SK-N-SH (cell line): ENCODE measurements around the gene HYCC2. TPM values are rescaled to one million over a fixed set of nuclear protein-coding genes. Genes with fewer than 3 reads are reported as not detected.
A peak's percentile ranks its signal among the peaks of the same experiment; 100 is the strongest.

ENCODE experiments used
- CTCF ChIA-PET: fragments of 300-600, 350-600 bp; formaldehyde crosslinking; extraction: SDS; loops from one replicate; lab custom pipeline; 2021; lab: Yijun Ruan, JAX
- POLR2A ChIA-PET: fragments of 350-600 bp; sonication (Branson Sonifier 250); formaldehyde crosslinking; extraction: SDS; loops from one replicate; lab custom pipeline; 2020; ENCODE audit warnings: antibody characterized with exemption, inconsistent platforms; lab: Yijun Ruan, JAX
- DNase-seq: peaks from one replicate; pipeline ENCODE4 v3.0.0; 2012
- H2AFZ ChIP-seq: fragments of 200-600 bp; sonication (generic); 2 replicates; pipeline ENCODE4 v1.8.1; 2016; ENCODE audit warnings: antibody characterized with exemption, mild to moderate bottlenecking, low read depth
- H3F3A ChIP-seq: fragments of 200-600 bp; sonication (generic); replicated peaks from 2 replicates; pipeline ENCODE3; 2016; ENCODE audit warnings: antibody characterized with exemption, mild to moderate bottlenecking; ENCODE audit not compliant: insufficient read depth
- H3K27ac ChIP-seq, 2 experiments: fragments of 200-500 bp in 1 of 2; fragments of 200-600 bp in 1 of 2; sonication (Bioruptor generic) in 1 of 2; sonication (generic), shearing (Covaris generic) in 1 of 2; 2 replicates each; pipeline versions ENCODE4 v1.5.1 to v1.6.1; 2014 to 2016; ENCODE audit warnings: low read depth in 2 of 2, inconsistent platforms in 1 of 2, low read length in 1 of 2, mild to moderate bottlenecking in 1 of 2, mixed read lengths in 1 of 2
- H3K27me3 ChIP-seq: fragments of 200-600 bp; sonication (generic), shearing (Covaris generic); 2 replicates; pipeline ENCODE4 v1.6.1; 2016; ENCODE audit warnings: mixed run types; ENCODE audit not compliant: insufficient read depth
- H3K36me3 ChIP-seq, 2 experiments: fragments of 200-500 bp in 1 of 2; fragments of 200-600 bp in 1 of 2; sonication (Bioruptor generic) in 1 of 2; sonication (generic) in 1 of 2; replicated peaks in 1 of 2; 2 replicates each; pipeline versions ENCODE3 to v1.5.1; 2014 to 2016; ENCODE audit warnings: low read length in 1 of 2, mild to moderate bottlenecking in 1 of 2; ENCODE audit not compliant: insufficient read depth in 2 of 2, control insufficient read depth in 1 of 2
- H3K4me1 ChIP-seq, 2 experiments: fragments of 200-500 bp in 1 of 2; fragments of 200-600 bp in 1 of 2; sonication (Bioruptor generic) in 1 of 2; sonication (generic), shearing (Covaris generic) in 1 of 2; 2 replicates each; pipeline versions ENCODE4 v1.5.1 to v1.6.1; 2014 to 2016; ENCODE audit warnings: low read depth in 1 of 2, low read length in 1 of 2, mixed run types in 1 of 2; ENCODE audit not compliant: insufficient read depth in 2 of 2, control insufficient read depth in 1 of 2
- H3K4me2 ChIP-seq: fragments of 200-600 bp; sonication (generic), shearing (Covaris generic); 2 replicates; pipeline ENCODE4 v1.6.1; 2017; ENCODE audit warnings: mixed run types
- H3K4me3 ChIP-seq, 2 experiments: fragments of 200-500 bp in 1 of 2; fragments of 200-600 bp in 1 of 2; sonication (Bioruptor generic) in 1 of 2; sonication (generic), shearing (Covaris generic) in 1 of 2; 2 replicates each; pipeline versions ENCODE4 v1.5.1 to v1.8.1; 2014 to 2016; ENCODE audit warnings: low read depth in 2 of 2, inconsistent platforms in 1 of 2, low read length in 1 of 2, mild to moderate bottlenecking in 1 of 2, mixed read lengths in 1 of 2, moderate library complexity in 1 of 2
- H3K79me2 ChIP-seq: fragments of 200-600 bp; sonication (generic); 2 replicates; pipeline ENCODE4 v1.8.1; 2017; ENCODE audit warnings: mild to moderate bottlenecking; ENCODE audit not compliant: insufficient read depth
- H3K9ac ChIP-seq: fragments of 200-600 bp; sonication (generic); 2 replicates; pipeline ENCODE4 v1.6.1; 2017; ENCODE audit warnings: mixed run types
- H3K9me2 ChIP-seq: fragments of 200-600 bp; sonication (generic); 2 replicates; pipeline ENCODE4 v1.6.1; 2017; ENCODE audit warnings: mixed run types
- H3K9me3 ChIP-seq: fragments of 200-600 bp; sonication (generic); 2 replicates; pipeline ENCODE4 v1.6.1; 2017; ENCODE audit warnings: mixed run types, mild to moderate bottlenecking, moderate library complexity
- H4K20me1 ChIP-seq: fragments of 200-600 bp; sonication (generic); 2 replicates; pipeline ENCODE4 v1.6.1; 2017; ENCODE audit warnings: mild to moderate bottlenecking, mixed run types; ENCODE audit not compliant: insufficient read depth
- FOXJ3 ChIP-seq: sonication (generic); formaldehyde crosslinking; IDR thresholded peaks from 2 replicates; pipeline ENCODE4 v1.5.1; 2020; ENCODE audit warnings: mild to moderate bottlenecking, missing genetic modification reagents
- MEF2A ChIP-seq: IDR thresholded peaks from 2 replicates; pipeline ENCODE4 v1.4.0; 2012; ENCODE audit warnings: low read depth, borderline replicate concordance
- NFIC ChIP-seq: IDR thresholded peaks from 2 replicates; pipeline ENCODE4 v1.4.0; 2012; ENCODE audit warnings: borderline replicate concordance
- RAD21 ChIP-seq: IDR thresholded peaks from 2 replicates; pipeline ENCODE4 v1.6.1; 2012; ENCODE audit warnings: mild to moderate bottlenecking, low read length
- SIN3A ChIP-seq: IDR thresholded peaks from 2 replicates; pipeline ENCODE4 v1.6.1; 2012; ENCODE audit warnings: low read depth, mild to moderate bottlenecking, low read length, moderate library complexity, borderline replicate concordance
- TCF12 ChIP-seq: IDR thresholded peaks from 2 replicates; pipeline ENCODE4 v1.4.0; 2012
- TEAD4 ChIP-seq: IDR thresholded peaks from 2 replicates; pipeline ENCODE4 v1.4.0; 2012; ENCODE audit warnings: mild to moderate bottlenecking, borderline replicate concordance; ENCODE audit not compliant: insufficient read depth
- whole genome bisulfite sequencing: methylation state at CpG from one replicate; pipeline ENCODE4 v1.1.6; 2017; ENCODE audit warnings: low lambda C conversion rate; 5-methylcytosine and 5-hydroxymethylcytosine counted together
- polyA plus RNA-seq, 3 experiments: library from polyadenylated mRNA; depleted of rRNA; stranded (reverse); fragments of >200 nt; gene quantifications; 2 replicates each; pipeline ENCODE4 v1.2.3, GENCODE V29; 2012
- TF ChIP-seq, protein P1 (sequence below): IDR thresholded peaks from 2 replicates; pipeline ENCODE4 v1.4.0; 2012; ENCODE audit warnings: low read depth, borderline replicate concordance
- TF ChIP-seq, protein P2 (sequence below): IDR thresholded peaks from 2 replicates; pipeline ENCODE4 v1.4.0; 2012; ENCODE audit warnings: low read depth, borderline replicate concordance
- TF ChIP-seq, protein P3 (sequence below): fragments of 200-600 bp; sonication (generic); IDR thresholded peaks from 2 replicates; pipeline ENCODE4 v1.6.1; 2017; ENCODE audit warnings: antibody characterized with exemption, mild to moderate bottlenecking, moderate library complexity

Gene HYCC2
- polyA plus RNA-seq, 1 of the 3 experiments (the other 2 are of a cell fraction) = 1.2 TPM

DNA sequence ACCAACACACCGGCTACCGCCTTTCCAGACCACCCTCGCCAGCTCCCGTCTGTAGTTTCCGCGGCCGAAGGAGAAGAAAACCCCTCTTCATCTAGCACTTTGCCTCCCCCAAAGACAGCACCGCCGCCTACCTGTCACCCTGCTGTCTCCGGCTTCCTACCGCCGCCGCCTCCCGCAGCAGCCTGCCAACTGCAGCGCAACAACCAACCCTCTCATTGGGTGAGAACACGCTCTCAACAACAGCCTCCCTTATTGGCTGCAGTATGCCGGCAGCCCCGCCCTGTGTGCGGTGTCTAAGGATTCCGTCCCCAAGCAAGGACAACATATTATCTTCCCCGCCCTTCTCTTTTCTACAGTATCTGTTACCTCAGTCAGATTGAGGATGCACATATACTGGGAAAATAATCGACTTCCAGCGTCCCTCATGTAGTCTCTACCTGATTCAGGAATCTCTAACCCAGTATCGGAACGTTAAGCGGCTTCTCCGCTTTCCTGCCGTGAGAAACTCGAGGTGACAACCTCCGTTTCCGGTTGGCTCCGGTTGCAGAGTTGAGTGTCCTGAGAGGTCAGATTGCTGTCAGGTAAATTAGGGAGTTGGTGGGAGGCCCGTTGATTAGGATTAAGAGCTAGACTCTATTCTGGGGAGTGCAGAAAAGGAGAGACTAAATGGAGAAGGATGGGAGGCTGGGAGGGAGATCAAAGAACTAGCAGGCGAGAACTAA, at the start of gene HYCC2, which contains the start of gene NDUFB3 (continued):
- TF ChIP-seq, protein P1, sequence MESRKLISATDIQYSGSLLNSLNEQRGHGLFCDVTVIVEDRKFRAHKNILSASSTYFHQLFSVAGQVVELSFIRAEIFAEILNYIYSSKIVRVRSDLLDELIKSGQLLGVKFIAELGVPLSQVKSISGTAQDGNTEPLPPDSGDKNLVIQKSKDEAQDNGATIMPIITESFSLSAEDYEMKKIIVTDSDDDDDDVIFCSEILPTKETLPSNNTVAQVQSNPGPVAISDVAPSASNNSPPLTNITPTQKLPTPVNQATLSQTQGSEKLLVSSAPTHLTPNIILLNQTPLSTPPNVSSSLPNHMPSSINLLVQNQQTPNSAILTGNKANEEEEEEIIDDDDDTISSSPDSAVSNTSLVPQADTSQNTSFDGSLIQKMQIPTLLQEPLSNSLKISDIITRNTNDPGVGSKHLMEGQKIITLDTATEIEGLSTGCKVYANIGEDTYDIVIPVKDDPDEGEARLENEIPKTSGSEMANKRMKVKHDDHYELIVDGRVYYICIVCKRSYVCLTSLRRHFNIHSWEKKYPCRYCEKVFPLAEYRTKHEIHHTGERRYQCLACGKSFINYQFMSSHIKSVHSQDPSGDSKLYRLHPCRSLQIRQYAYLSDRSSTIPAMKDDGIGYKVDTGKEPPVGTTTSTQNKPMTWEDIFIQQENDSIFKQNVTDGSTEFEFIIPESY = no peak
- no peak for TF ChIP-seq TCF12
- peak; percentile 29; the same call in 1 of the 2 replicates for TF ChIP-seq RAD21
- TF ChIP-seq FOXJ3 (CRISPR knock-in tag) = peak; percentile 55; the same call in 1 of the 2 replicates
- TF ChIP-seq, protein P2, sequence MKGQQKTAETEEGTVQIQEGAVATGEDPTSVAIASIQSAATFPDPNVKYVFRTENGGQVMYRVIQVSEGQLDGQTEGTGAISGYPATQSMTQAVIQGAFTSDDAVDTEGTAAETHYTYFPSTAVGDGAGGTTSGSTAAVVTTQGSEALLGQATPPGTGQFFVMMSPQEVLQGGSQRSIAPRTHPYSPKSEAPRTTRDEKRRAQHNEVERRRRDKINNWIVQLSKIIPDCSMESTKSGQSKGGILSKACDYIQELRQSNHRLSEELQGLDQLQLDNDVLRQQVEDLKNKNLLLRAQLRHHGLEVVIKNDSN = no peak
- TF ChIP-seq, protein P3, sequence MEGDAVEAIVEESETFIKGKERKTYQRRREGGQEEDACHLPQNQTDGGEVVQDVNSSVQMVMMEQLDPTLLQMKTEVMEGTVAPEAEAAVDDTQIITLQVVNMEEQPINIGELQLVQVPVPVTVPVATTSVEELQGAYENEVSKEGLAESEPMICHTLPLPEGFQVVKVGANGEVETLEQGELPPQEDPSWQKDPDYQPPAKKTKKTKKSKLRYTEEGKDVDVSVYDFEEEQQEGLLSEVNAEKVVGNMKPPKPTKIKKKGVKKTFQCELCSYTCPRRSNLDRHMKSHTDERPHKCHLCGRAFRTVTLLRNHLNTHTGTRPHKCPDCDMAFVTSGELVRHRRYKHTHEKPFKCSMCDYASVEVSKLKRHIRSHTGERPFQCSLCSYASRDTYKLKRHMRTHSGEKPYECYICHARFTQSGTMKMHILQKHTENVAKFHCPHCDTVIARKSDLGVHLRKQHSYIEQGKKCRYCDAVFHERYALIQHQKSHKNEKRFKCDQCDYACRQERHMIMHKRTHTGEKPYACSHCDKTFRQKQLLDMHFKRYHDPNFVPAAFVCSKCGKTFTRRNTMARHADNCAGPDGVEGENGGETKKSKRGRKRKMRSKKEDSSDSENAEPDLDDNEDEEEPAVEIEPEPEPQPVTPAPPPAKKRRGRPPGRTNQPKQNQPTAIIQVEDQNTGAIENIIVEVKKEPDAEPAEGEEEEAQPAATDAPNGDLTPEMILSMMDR = peak; percentile 34
- no peak for TF ChIP-seq TEAD4
- peak; percentile 81 for TF ChIP-seq NFIC
- TF ChIP-seq, all 33 proteins: peak for 16

DNA sequence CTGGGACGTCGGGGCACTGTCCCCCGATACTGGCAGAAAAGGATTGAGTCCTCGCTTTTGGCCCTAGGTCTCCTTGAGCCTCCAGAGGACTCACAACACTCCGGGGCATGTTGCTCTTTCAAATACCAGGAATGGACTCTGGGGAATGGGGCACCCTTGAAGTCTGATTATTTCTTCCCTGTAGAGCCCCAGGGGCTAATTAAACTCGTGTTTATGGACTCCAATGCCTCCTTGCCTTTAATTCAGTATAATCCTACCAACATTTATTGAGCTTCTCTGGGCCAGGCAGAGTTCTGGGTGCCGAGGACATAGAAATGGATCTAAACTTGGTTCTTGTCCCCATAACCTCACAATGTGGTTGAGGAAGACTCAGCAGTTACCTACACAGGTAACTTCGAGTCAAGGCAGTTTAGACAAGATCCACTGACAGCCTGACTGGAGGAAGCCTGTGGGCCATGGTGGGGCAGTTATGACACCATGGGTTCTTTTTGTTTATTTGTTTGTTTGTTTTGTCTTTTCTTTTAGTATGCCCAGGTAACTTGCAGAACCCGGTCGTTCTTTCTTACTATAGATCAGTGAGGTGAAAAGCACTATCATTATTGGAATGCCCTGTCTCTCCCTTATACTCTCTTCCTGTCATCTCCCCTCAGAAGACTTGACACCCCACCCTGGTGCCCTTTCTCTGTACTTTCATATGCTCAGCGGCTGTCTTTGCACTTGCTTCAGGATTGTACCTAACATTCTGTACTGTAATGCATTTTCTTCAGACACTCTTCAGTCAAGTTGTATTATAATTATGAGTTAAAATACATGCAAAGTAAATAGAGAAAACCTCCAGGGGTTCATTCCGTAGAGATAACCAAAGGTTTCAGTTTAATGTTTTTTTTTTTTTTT, 47.7 kb upstream of the HYCC2 start:
- no peak for TF ChIP-seq MEF2A
- 0 out of 2 replicates have a peak, but pooled peaks have one; percentile 7 for TF ChIP-seq SIN3A
- peaks cover 9% of the 10 kb centered on the region for H3F3A ChIP-seq
- no peaks in the 10 kb centered on the region for H4K20me1 ChIP-seq
- no peaks in the 10 kb centered on the region for H3K9me2 ChIP-seq
- no peaks in the 10 kb centered on the region for H3K9me3 ChIP-seq
- DNase-seq = no peak
- no peaks in the 10 kb centered on the region for H3K27me3 ChIP-seq
- POLR2A ChIA-PET = no interaction called here
- peaks cover 0 to 19% of the 10 kb centered on the region in 2 experiments; a peak in 3 of 4 replicates for H3K4me1 ChIP-seq
- H3K79me2 ChIP-seq = peaks cover 93% of the 10 kb centered on the region
- peak overlapping the region; percentile 69 for H3K9ac ChIP-seq
- WGBS = 50% methylated on average over 7 of the region's 12 CpGs
- H3K4me2 ChIP-seq = peak overlapping the region; percentile 97
- peak overlapping the region; percentile 40 to 92; a peak in 3 of 4 replicates for H3K27ac ChIP-seq
- peak overlapping the region; percentile 72; the same call in 1 of the 2 replicates for H2AFZ ChIP-seq
- peak overlapping the region; percentile 52 to 86 for H3K4me3 ChIP-seq
- CTCF ChIA-PET = interaction anchor here (1.2 to 1.9 kb wide), 4 partner anchors 26 to 156 kb away, joined by 3 to 4 read pairs (median 3); partner anchors contain the start of gene ORC2
- peaks cover 0 to 2% of the 10 kb centered on the region in 2 experiments for H3K36me3 ChIP-seq
